ENCODE measurements around the gene RNF220.

GRCh38 chr1:44408632-44409602 is 3.9 kb downstream of the RNF220 start:
- no peak for TF ChIP-seq CTCF (IDR thresholded peaks at IDR 0.05; ENCODE audit: insufficient read depth, low read depth, low read length)
- no peak for TF ChIP-seq EZH2 (IDR thresholded peaks at IDR 0.05; ENCODE audit: insufficient read depth, low read length)

All from astrocyte (in vitro differentiated cells and primary cell).